Left ventricle myocardium inferior (tissue), 1 donor: ENCODE data around the gene TMUB2. TPM values are rescaled to one million over a fixed set of nuclear protein-coding genes. Genes with fewer than 3 reads are reported as not detected.
A peak's percentile ranks its signal among the peaks of the same experiment; 100 is the strongest.

Experiments used
- DNase-seq: peaks from one replicate; pipeline ENCODE4 v3.0.0-alpha.2; 2020
- H3K27ac ChIP-seq: fragments of 200-600 bp; replicated peaks from 2 replicates; pipeline ENCODE4 v1.8.0; 2021
- H3K27me3 ChIP-seq: fragments of 200-600 bp; 2 replicates; pipeline ENCODE4 v1.8.0; 2021; ENCODE audit warnings: low read depth
- H3K36me3 ChIP-seq: fragments of 200-600 bp; 2 replicates; pipeline ENCODE4 v1.8.0; 2021
- H3K4me1 ChIP-seq: fragments of 200-600 bp; 2 replicates; pipeline ENCODE4 v1.8.0; 2021
- H3K4me3 ChIP-seq: fragments of 200-600 bp; 2 replicates; pipeline ENCODE4 v1.8.0; 2021; ENCODE audit warnings: mild to moderate bottlenecking, moderate library complexity
- H3K9me3 ChIP-seq: fragments of 200-600 bp; replicated peaks from 2 replicates; pipeline ENCODE4 v1.8.0; 2021
- intact Hi-C: fragments of 100-400 bp; cut with micrococcal nuclease; formaldehyde crosslinking; loops from one replicate; pipeline ENCODE4 v1.11.0; 2022
- total RNA-seq: library from RNA; stranded (reverse); fragmentation: NEBNext Ultra II Directional; extraction: Animal tissue kit (Norgen Biotek cat#: 25700); gene quantifications from one replicate; pipeline ENCODE4 v1.2.1, GENCODE V29; 2021
- TF ChIP-seq, protein P1 (sequence below): fragments of 200-600 bp; IDR thresholded peaks from 2 replicates; pipeline ENCODE4 v1.8.0; 2021; ENCODE audit warnings: antibody characterized with exemption, mild to moderate bottlenecking, borderline replicate concordance
- donor health status: DM: no; HTN: yes; CAD: no; lungs with severe emphysema.

The TMUB2 gene
- total RNA-seq, 1 donor from 2014 or later = 20.9 TPM

DNA sequence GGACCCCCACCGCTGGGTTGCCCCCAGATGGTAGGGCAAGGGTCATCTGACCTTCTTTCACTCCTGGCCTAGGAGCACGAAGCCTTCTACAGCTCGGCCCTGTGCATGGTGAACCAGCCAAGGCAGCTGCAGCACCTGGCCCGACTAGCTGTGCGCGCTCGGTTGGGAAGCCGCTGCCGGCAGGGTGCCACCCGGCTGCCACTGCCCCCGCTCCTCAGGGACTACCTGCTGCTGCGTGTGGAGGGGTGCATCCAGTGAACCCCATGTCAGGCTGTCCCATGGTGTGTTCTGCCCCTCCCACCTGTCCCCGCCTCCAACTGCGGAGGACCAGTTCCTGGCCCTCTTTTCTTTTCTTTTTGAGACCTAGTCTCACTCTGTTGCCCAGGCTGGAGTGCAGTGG is 8.6 kb upstream of the TMUB2 start:
- intact Hi-C loops = no loop called here
- no peak for DNase-seq
- TF ChIP-seq, protein P1, sequence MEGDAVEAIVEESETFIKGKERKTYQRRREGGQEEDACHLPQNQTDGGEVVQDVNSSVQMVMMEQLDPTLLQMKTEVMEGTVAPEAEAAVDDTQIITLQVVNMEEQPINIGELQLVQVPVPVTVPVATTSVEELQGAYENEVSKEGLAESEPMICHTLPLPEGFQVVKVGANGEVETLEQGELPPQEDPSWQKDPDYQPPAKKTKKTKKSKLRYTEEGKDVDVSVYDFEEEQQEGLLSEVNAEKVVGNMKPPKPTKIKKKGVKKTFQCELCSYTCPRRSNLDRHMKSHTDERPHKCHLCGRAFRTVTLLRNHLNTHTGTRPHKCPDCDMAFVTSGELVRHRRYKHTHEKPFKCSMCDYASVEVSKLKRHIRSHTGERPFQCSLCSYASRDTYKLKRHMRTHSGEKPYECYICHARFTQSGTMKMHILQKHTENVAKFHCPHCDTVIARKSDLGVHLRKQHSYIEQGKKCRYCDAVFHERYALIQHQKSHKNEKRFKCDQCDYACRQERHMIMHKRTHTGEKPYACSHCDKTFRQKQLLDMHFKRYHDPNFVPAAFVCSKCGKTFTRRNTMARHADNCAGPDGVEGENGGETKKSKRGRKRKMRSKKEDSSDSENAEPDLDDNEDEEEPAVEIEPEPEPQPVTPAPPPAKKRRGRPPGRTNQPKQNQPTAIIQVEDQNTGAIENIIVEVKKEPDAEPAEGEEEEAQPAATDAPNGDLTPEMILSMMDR = no peak
- Histone ChIP-seq H3K9me3 (no peaks in the 10 kb centered on the region), H3K27ac (no peak overlapping the region), H3K4me3 (no peak overlapping the region), H3K4me1 (no peaks in the 10 kb centered on the region), H3K27me3 (no peaks in the 10 kb centered on the region), H3K36me3 (peaks cover 55% of the 10 kb centered on the region)

DNA sequence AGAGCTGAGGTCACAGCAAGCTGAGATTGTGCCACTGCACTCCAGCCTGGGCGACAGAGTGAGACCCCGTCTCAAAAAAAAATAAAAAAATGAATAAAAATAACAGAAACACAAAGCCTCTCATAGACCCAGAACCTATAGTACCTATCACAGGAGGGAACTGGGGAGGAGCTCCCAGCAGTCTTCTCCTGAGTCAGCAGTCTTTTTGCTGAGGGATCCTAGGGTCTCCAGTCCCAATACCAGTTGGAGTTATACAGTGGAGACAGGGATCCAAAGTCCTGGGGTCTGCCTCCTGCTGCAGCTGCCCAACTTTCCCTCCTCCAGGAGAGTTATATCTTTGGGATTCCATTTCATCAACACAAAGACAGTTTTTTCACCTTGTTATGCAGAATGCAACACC is 3.7 kb upstream of the TMUB2 start:
- TF ChIP-seq, protein P1 = no peak

DNA sequence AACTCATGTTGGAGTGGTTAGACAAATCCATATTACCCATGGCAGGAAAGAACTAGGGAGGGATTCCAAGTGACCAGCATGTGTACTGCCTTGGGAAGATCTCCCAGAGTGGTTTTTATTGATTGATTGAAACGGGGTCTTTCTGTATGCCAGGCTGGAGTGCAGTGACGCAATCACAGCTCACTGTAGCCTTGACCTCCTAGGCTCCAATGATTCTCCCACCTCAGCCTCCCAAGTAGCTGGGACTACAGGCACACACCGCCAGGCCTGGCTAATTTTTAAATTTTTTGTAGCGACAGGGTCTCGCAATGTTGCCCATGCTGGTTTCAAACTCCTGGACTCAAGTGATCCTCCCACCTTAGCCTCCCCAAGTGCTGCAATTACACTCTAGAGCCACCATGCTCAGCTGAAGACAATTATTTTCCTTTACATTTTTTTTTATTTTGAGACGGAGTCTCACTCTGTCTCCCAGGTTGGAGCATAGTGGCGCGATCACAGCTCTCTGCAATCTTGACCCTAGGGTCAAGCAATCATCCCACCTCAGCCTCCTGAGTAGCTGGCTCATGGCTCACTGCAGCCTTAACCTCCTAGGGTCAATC is 2.5 kb upstream of the TMUB2 start:
- H3K4me1 ChIP-seq = peaks cover 40% of the 10 kb centered on the region
- no peak overlapping the region for H3K4me3 ChIP-seq
- H3K27me3 ChIP-seq = no peaks in the 10 kb centered on the region
- H3K27ac ChIP-seq = no peak overlapping the region
- H3K9me3 ChIP-seq = no peaks in the 10 kb centered on the region
- intact Hi-C loops = no loop called here
- DNase-seq = no peak
- TF ChIP-seq, protein P1 = no peak
- peaks cover 25% of the 10 kb centered on the region for H3K36me3 ChIP-seq

More for the DNA sequence above, 3.7 kb upstream of the TMUB2 start:
- no peaks in the 10 kb centered on the region for H3K9me3 ChIP-seq
- peaks cover 34% of the 10 kb centered on the region for H3K4me1 ChIP-seq
- intact Hi-C loops = no loop called here
- H3K27me3 ChIP-seq = no peaks in the 10 kb centered on the region
- H3K36me3 ChIP-seq = peaks cover 31% of the 10 kb centered on the region
- H3K27ac ChIP-seq = no peak overlapping the region
- no peak for DNase-seq
- H3K4me3 ChIP-seq = no peak overlapping the region

DNA sequence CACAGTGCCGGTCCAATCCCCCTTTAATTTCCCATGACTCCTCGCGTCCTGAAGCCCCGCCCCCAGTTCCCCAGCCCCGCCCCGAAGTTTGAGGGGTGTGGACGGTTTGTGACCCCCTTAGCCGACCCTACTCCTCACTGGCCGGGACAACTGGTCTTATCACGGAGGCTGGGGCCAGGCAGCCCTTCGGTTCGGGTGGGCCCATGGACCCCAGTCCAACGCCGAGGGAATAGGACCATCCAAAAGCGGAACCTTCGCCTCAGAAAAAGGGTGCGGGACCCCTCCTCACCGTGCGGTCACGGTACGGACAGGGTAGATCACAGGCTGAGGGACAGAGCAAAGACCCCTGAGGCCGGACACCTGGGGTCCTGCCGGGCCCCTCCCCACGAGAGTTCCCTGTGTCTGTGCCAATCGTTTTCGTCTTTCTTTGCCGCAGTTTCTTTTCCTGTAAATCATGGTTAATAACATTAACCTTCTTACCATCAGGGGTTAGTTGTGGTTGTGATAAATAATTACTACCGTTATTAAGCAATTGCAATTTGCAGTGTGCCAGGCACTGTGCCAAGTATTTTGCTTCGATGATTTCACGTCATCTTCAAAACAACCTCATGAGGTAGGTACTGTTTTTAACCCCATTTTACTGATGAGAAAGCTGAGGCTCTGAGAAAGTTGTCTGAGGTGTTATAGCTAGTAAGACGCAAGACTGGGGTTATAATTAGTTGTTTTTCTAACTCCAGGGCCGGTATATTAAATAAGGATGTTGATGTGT is 543 bp downstream of the TMUB2 start:
- DNase-seq = no peak
- Histone ChIP-seq H3K4me3 (peak overlapping the region; percentile 93), H3K9me3 (no peaks in the 10 kb centered on the region), H3K36me3 (peaks cover 38% of the 10 kb centered on the region), H3K27ac (peak overlapping the region; percentile 99), H3K4me1 (peaks cover 40% of the 10 kb centered on the region), H3K27me3 (no peaks in the 10 kb centered on the region)
- intact Hi-C loops = no loop called here
- TF ChIP-seq, protein P1 = no peak

DNA sequence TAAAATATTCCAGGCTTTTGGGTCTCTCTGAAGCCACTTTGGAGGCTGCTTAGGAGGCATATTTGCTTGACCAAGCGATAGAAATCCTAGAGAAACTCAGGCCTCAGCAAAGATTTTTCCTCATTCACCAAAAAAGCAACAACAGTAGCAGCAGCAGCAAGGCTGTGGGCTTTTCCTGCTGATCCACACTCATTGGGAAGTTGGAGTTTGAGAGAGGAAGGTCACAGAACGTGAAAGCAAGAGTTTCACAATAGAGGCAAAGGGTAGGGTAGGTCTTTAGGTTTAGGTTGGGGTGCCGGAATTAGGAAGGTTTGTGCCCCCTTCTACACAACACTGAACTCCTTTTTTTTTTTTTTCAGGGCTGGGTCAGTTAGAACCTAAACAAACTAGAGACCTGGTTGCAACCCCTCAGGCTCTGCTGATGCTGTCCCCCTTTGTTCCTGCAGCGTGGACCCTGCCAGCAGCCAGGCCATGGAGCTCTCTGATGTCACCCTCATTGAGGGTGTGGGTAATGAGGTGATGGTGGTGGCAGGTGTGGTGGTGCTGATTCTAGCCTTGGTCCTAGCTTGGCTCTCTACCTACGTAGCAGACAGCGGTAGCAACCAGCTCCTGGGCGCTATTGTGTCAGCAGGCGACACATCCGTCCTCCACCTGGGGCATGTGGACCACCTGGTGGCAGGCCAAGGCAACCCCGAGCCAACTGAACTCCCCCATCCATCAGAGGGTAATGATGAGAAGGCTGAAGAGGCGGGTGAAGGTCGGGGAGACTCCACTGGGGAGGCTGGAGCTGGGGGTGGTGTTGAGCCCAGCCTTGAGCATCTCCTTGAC is 2.0 kb downstream of the TMUB2 start:
- H3K9me3 ChIP-seq = no peaks in the 10 kb centered on the region
- peak overlapping the region; percentile 3 for H3K27ac ChIP-seq
- no peak for DNase-seq
- H3K4me1 ChIP-seq = peaks cover 40% of the 10 kb centered on the region
- TF ChIP-seq, protein P1 = no peak
- intact Hi-C loops = no loop called here
- H3K27me3 ChIP-seq = no peaks in the 10 kb centered on the region
- peaks cover 42% of the 10 kb centered on the region for H3K36me3 ChIP-seq
- H3K4me3 ChIP-seq = peak overlapping the region; percentile 93
